ENCODE results near the gene PPP4R4.

PPP4R4 gene

DNA sequence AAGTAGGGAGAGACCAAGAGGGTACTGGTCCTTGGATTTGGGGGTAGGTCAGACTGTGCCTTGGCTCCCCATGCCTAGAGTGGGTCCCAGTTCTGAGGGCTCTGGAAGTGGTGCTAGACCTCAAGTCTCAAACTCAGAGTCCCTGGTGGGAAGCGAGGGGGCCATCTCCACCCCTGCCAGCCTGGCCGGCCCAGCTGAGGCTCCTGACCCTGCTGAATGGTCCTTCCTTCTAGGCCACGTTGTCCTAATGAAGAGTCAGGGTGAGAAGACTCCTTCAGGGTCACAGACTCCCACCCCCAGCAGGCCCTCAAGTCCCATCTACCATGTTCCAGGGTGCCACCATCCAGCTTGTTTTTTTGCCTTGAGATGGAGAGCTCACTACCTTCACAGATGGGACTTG is 136.1 kb downstream of the PPP4R4 start:
- H3K27me3 ChIP-seq (ENCODE audit: control insufficient read depth in 5 of 5, insufficient read depth in 4 of 5, low read length in 5 of 5), result peaks cover 0 to 6% (median 3%) of the 10 kb centered on the region in 5 donors
- no peak overlapping the region for H3K9ac ChIP-seq (ENCODE audit: low read length in 5 of 5)
- no peaks in the 10 kb centered on the region for H3K36me3 ChIP-seq (ENCODE audit: control insufficient read depth in 5 of 5, insufficient read depth in 5 of 5, low read length in 5 of 5)
- H3K27ac ChIP-seq (ENCODE audit: low read depth, low read length), result no peak overlapping the region
- peaks cover 0 to 3% (median 0%) of the 10 kb centered on the region in 5 donors for H3K4me1 ChIP-seq (ENCODE audit: control insufficient read depth in 5 of 5, insufficient read depth in 5 of 5, low read length in 5 of 5)
- H3K9me3 ChIP-seq (ENCODE audit: control insufficient read depth in 5 of 5, low read length in 5 of 5), result peaks cover 3 to 20% (median 13%) of the 10 kb centered on the region in 5 donors
- no peak overlapping the region for H3K4me3 ChIP-seq (ENCODE audit: low read depth in 1 of 5, low read length in 5 of 5)

DNA sequence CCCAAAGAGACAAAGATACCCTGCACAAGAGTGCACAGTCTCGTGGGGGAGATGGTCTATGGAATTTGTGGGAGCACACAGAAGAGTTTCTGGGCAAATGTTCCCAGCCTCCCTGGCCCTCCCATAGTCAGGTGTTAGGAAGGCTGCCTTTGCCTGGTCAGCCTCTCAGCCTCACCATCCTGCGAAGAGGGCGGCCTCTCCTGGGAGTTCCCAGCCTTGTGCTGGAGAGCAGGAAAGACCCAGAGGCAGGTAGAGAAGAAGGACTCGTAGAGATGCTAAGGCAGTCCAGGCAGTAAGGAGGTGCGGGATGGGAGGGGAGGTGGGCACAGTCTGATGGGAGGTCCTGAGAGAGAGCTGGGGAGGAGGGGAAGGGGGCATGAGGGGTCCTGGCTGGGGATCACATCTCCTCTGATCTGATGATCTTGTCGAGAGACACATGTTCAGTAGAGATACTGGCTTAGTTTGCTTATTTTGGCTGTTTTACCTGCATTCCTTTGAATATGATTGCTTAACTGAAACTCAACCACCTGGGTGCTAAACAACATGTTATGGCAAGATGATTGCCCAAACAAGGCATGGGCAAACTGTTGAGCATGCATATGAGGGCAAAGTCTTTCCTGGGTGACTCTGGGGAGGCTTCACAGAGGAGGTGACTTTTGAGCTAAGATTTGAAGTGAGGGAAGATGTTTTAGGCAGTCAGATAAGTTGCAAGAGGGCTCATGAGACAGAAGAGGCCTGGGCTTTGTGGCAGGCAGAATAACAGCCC is 138.5 kb downstream of the PPP4R4 start:
- Histone ChIP-seq H3K4me1 (ENCODE audit: control insufficient read depth in 5 of 5, insufficient read depth in 5 of 5, low read length in 5 of 5) (peaks cover 0 to 8% (median 0%) of the 10 kb centered on the region in 5 donors), H3K9me3 (ENCODE audit: control insufficient read depth in 5 of 5, low read length in 5 of 5) (peaks cover 3 to 13% (median 7%) of the 10 kb centered on the region in 5 donors), H3K4me3 (ENCODE audit: low read depth in 1 of 5, low read length in 5 of 5) (no peak overlapping the region), H3K27me3 (ENCODE audit: control insufficient read depth in 5 of 5, insufficient read depth in 4 of 5, low read length in 5 of 5) (peaks cover 0 to 5% (median 3%) of the 10 kb centered on the region in 5 donors), H3K27ac (ENCODE audit: low read depth, low read length) (no peak overlapping the region), H3K36me3 (ENCODE audit: control insufficient read depth in 5 of 5, insufficient read depth in 5 of 5, low read length in 5 of 5) (no peaks in the 10 kb centered on the region), H3K9ac (ENCODE audit: low read length in 5 of 5) (no peak overlapping the region)

- Histone ChIP-seq H3K27me3 (ENCODE audit: control insufficient read depth in 5 of 5, insufficient read depth in 4 of 5, low read length in 5 of 5) (no peaks in the 10 kb centered on the region), H3K9ac (ENCODE audit: low read length in 5 of 5) (no peak overlapping the region), H3K27ac (ENCODE audit: low read depth, low read length) (no peak overlapping the region), H3K4me3 (ENCODE audit: low read depth in 1 of 5, low read length in 5 of 5) (no peak overlapping the region), H3K9me3 (ENCODE audit: control insufficient read depth in 5 of 5, low read length in 5 of 5) (no peaks in the 10 kb centered on the region), H3K36me3 (ENCODE audit: control insufficient read depth in 5 of 5, insufficient read depth in 5 of 5, low read length in 5 of 5) (no peaks in the 10 kb centered on the region), H3K4me1 (ENCODE audit: control insufficient read depth in 5 of 5, insufficient read depth in 5 of 5, low read length in 5 of 5) (peaks cover 0 to 9% (median 0%) of the 10 kb centered on the region in 5 donors)
These were observed 140.0 kb downstream of the PPP4R4 start for GRCh38 chr14:94313991-94314655.

DNA sequence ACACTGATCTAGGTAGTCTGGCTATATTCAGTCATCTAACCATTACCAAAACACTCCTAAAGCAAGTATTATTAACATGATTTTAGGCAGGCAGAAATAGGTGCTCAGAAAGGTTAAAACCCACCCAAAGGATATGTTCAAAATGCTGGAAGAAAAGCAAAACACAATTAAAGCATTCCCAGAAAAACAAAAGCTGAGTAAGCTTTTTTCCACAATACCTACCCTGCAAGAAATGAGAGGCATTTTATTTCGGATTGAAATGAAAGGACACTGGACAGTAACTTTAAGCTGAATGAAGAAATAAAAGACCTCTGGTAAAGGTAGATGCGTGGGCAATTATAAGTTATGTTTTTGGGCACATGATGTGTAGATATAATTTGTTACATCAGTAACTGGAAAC is 140.8 kb downstream of the PPP4R4 start:
- no peaks in the 10 kb centered on the region for H3K9me3 ChIP-seq (ENCODE audit: control insufficient read depth in 5 of 5, low read length in 5 of 5)
- H3K36me3 ChIP-seq (ENCODE audit: control insufficient read depth in 5 of 5, insufficient read depth in 5 of 5, low read length in 5 of 5), result no peaks in the 10 kb centered on the region
- H3K9ac ChIP-seq (ENCODE audit: low read length in 5 of 5), result no peak overlapping the region
- H3K27ac ChIP-seq (ENCODE audit: low read depth, low read length), result no peak overlapping the region
- H3K4me1 ChIP-seq (ENCODE audit: control insufficient read depth in 5 of 5, insufficient read depth in 5 of 5, low read length in 5 of 5), result peaks cover 0 to 9% (median 0%) of the 10 kb centered on the region in 5 donors
- H3K4me3 ChIP-seq (ENCODE audit: low read depth in 1 of 5, low read length in 5 of 5), result no peak overlapping the region
- no peaks in the 10 kb centered on the region for H3K27me3 ChIP-seq (ENCODE audit: control insufficient read depth in 5 of 5, insufficient read depth in 4 of 5, low read length in 5 of 5)

- Histone ChIP-seq H3K27ac (ENCODE audit: low read depth, low read length) (no peak overlapping the region), H3K9me3 (ENCODE audit: control insufficient read depth in 5 of 5, low read length in 5 of 5) (no peaks in the 10 kb centered on the region), H3K4me3 (ENCODE audit: low read depth in 1 of 5, low read length in 5 of 5) (no peak overlapping the region), H3K36me3 (ENCODE audit: control insufficient read depth in 5 of 5, insufficient read depth in 5 of 5, low read length in 5 of 5) (no peaks in the 10 kb centered on the region), H3K4me1 (ENCODE audit: control insufficient read depth in 5 of 5, insufficient read depth in 5 of 5, low read length in 5 of 5) (peaks cover 0 to 9% (median 1%) of the 10 kb centered on the region in 5 donors), H3K9ac (ENCODE audit: low read length in 5 of 5) (no peak overlapping the region), H3K27me3 (ENCODE audit: control insufficient read depth in 5 of 5, insufficient read depth in 4 of 5, low read length in 5 of 5) (no peaks in the 10 kb centered on the region)
These were observed 142.6 kb downstream of the PPP4R4 start for GRCh38 chr14:94316692-94317091.

GRCh38 chr14:94317259-94317658 is 143.1 kb downstream of the PPP4R4 start:
- Histone ChIP-seq H3K36me3 (ENCODE audit: control insufficient read depth in 5 of 5, insufficient read depth in 5 of 5, low read length in 5 of 5) (no peaks in the 10 kb centered on the region), H3K9ac (ENCODE audit: low read length in 5 of 5) (peak overlapping the region in 1 of 5 donors; percentile 15), H3K27me3 (ENCODE audit: control insufficient read depth in 5 of 5, insufficient read depth in 4 of 5, low read length in 5 of 5) (no peaks in the 10 kb centered on the region), H3K4me1 (ENCODE audit: control insufficient read depth in 5 of 5, insufficient read depth in 5 of 5, low read length in 5 of 5) (peaks cover 0 to 9% (median 1%) of the 10 kb centered on the region in 5 donors), H3K4me3 (ENCODE audit: low read depth in 1 of 5, low read length in 5 of 5) (no peak overlapping the region), H3K27ac (ENCODE audit: low read depth, low read length) (peak overlapping the region; percentile 66), H3K9me3 (ENCODE audit: control insufficient read depth in 5 of 5, low read length in 5 of 5) (no peaks in the 10 kb centered on the region)

DNA sequence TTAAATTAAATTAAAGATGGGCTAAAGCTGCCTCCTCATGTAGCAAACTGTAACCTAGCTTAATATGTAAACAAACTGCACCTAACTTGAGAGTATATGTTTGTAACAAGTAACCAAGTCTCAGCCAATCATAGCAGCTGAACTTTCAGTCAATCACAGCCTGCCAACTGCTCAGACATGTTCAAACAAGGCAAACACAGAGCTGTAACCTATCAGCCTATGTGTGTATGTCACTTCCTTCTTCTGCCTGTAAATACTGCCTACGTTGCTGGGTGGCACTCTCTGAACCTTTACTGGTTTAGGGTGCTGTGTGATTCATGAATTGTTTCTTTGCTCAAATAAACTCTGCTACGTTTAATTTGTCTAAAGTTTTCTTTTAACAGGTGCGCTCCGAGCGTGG is 146.1 kb downstream of the PPP4R4 start:
- Histone ChIP-seq H3K9ac (ENCODE audit: low read length in 5 of 5) (no peak overlapping the region), H3K4me1 (ENCODE audit: control insufficient read depth in 5 of 5, insufficient read depth in 5 of 5, low read length in 5 of 5) (peaks cover 0 to 9% (median 1%) of the 10 kb centered on the region in 5 donors), H3K9me3 (ENCODE audit: control insufficient read depth in 5 of 5, low read length in 5 of 5) (no peaks in the 10 kb centered on the region), H3K4me3 (ENCODE audit: low read depth in 1 of 5, low read length in 5 of 5) (no peak overlapping the region), H3K27me3 (ENCODE audit: control insufficient read depth in 5 of 5, insufficient read depth in 4 of 5, low read length in 5 of 5) (no peaks in the 10 kb centered on the region), H3K36me3 (ENCODE audit: control insufficient read depth in 5 of 5, insufficient read depth in 5 of 5, low read length in 5 of 5) (no peaks in the 10 kb centered on the region), H3K27ac (ENCODE audit: low read depth, low read length) (no peak overlapping the region)

DNA sequence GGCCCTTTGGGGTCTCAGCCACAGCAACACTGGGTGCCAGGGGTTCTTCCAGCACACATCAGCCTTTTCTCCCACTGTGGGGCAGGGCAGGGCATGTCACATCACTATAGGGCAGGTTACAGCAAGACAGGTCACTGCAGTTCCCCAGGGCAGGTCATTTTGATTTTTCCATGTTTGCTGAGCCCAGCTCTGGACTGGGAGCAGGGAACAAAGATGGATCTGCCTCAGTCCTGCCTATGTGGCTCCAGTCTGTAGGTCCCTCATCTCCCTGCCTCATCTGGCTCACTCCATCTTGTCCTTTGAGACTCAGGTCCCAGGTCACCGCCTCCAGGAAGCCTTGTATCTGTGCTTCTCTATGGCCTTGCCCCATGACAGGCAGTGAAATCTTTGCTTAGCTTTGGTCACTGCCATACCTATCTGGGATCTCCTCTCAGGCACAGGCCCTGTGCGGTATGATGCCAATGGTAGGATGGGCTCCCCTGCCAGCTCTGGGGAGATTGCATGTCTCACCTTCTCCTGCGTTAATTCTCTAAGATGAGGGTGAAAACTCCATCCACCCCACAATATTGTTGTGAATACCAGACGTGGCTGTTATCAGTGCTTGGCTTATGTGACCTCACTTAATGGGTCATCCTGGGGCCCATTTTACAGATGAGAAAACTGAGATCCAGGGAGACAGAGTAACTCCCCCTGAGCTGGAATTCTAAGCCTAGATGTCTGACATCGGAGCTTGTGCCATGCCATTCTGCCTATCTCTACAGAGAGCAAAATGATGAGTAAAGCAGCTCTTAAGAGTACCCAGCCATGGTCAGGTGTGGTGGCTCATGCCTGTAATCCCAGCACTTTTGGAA is 147.5 kb downstream of the PPP4R4 start:
- Histone ChIP-seq H3K4me1 (ENCODE audit: control insufficient read depth in 5 of 5, insufficient read depth in 5 of 5, low read length in 5 of 5) (peaks cover 0 to 9% (median 1%) of the 10 kb centered on the region in 5 donors), H3K4me3 (ENCODE audit: low read depth in 1 of 5, low read length in 5 of 5) (no peak overlapping the region), H3K9me3 (ENCODE audit: control insufficient read depth in 5 of 5, low read length in 5 of 5) (no peaks in the 10 kb centered on the region), H3K27me3 (ENCODE audit: control insufficient read depth in 5 of 5, insufficient read depth in 4 of 5, low read length in 5 of 5) (no peaks in the 10 kb centered on the region), H3K36me3 (ENCODE audit: control insufficient read depth in 5 of 5, insufficient read depth in 5 of 5, low read length in 5 of 5) (no peaks in the 10 kb centered on the region), H3K9ac (ENCODE audit: low read length in 5 of 5) (no peak overlapping the region), H3K27ac (ENCODE audit: low read depth, low read length) (no peak overlapping the region)

DNA sequence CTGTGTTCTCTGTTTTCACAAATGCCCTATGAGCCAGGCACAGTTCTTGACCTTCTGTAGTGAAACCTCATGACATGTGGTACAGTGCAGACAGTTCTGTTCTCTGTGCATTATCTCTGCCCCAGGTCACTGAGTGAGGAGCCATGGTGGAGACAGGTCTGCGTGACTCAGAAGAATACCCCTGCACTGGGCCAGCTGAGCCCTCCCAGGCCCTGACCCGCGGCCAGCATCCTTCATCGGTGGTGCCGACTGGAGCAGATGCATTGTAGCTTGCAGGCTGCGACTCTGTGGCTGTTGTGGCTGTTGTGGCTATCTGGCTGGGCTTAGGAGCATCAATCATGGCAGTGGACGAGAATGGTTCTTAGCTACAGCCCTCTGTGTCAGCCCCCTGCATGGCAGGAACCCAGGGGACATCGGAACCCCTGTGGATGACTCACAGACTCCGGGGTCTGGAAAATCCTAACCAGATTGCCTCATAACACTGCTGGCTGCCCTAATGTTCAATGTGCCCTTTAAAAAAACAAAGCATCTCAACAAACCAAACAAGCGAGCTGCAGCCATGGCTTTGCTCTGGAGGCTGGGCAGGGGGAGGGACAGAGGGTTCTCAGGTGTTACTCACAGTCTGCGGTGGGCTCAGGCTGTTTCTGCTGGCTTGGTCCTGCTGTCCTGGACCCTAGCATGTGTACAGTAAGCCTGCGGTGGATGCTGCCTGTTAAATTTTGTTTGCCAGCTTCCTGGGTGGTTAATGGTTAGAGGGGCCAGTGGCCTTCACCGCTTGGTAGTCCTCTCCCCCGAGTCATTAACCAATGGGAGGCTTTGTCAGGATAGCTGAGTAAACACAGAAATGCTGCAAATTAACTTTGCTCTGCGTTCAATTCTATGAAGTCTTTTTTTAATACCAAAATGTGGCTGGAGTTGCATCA is 148.8 kb downstream of the PPP4R4 start, which contains the start of gene SERPINA6:
Gene SERPINA6, minus strand, starts transcription at position 689 of the 923 bp plus-strand sequence. CDS start 8,688 bp downstream, outside the sequence.
- H3K36me3 ChIP-seq (ENCODE audit: control insufficient read depth in 5 of 5, insufficient read depth in 5 of 5, low read length in 5 of 5), result no peaks in the 10 kb centered on the region
- no peaks in the 10 kb centered on the region for H3K27me3 ChIP-seq (ENCODE audit: control insufficient read depth in 5 of 5, insufficient read depth in 4 of 5, low read length in 5 of 5)
- peaks cover 0 to 1% (median 0%) of the 10 kb centered on the region in 5 donors for H3K4me1 ChIP-seq (ENCODE audit: control insufficient read depth in 5 of 5, insufficient read depth in 5 of 5, low read length in 5 of 5)
- no peak within 1 kb of the TSS for H3K9ac ChIP-seq (ENCODE audit: low read length in 5 of 5)
- no peaks in the 10 kb centered on the region for H3K9me3 ChIP-seq (ENCODE audit: control insufficient read depth in 5 of 5, low read length in 5 of 5)
- no peak within 1 kb of the TSS for H3K27ac ChIP-seq (ENCODE audit: low read depth, low read length)
- no peak within 1 kb of the TSS for H3K4me3 ChIP-seq (ENCODE audit: low read depth in 1 of 5, low read length in 5 of 5)
